ENCODE results near the gene TMA7.
A peak's percentile ranks its signal among the peaks of the same experiment; 100 is the strongest.
"Not testable (repeated sequence)": the region's sequence is repeated elsewhere in the genome, so short reads cannot be mapped to it uniquely, and the experiment has no call there.

Gene TMA7

GRCh38 chr3:48468329-48468731, 28.3 kb downstream of the TMA7 start:
- DNase-seq (ENCODE audit: low spot score) = no peak

GRCh38 chr3:48469046-48469915, 29.2 kb downstream of the TMA7 start:
- no peak for DNase-seq (ENCODE audit: low spot score)

- no peak for DNase-seq (ENCODE audit: low spot score)
Observed at GRCh38 chr3:48470286-48470685, 30.2 kb downstream of the TMA7 start.

GRCh38 chr3:48472673-48472922, 32.5 kb downstream of the TMA7 start:
- DNase-seq (ENCODE audit: low spot score) = no peak

GRCh38 chr3:48472923-48473616, 33.0 kb downstream of the TMA7 start:
- DNase-seq (ENCODE audit: low spot score) = peak; percentile 89

GRCh38 chr3:48473617-48473952, 33.5 kb downstream of the TMA7 start:
- DNase-seq (ENCODE audit: low spot score) = no peak

- not testable (repeated sequence) for DNase-seq (ENCODE audit: low spot score)
Observed at GRCh38 chr3:48474031-48474430, 34.0 kb downstream of the TMA7 start.

GRCh38 chr3:48474619-48475018, 34.6 kb downstream of the TMA7 start:
- DNase-seq (ENCODE audit: low spot score) = no peak

- DNase-seq (ENCODE audit: low spot score) = no peak
Observed at GRCh38 chr3:48475188-48475587, 35.1 kb downstream of the TMA7 start.

- DNase-seq (ENCODE audit: low spot score) = no peak
Observed at GRCh38 chr3:48476426-48477053, 36.5 kb downstream of the TMA7 start.

- DNase-seq (ENCODE audit: low spot score) = no peak
Observed at GRCh38 chr3:48477959-48478520, 38.0 kb downstream of the TMA7 start.

- no peak for DNase-seq (ENCODE audit: low spot score)
Observed at GRCh38 chr3:48478626-48479555, 38.8 kb downstream of the TMA7 start.

GRCh38 chr3:48480891-48481290, 40.8 kb downstream of the TMA7 start:
- DNase-seq (ENCODE audit: low spot score) = not testable (repeated sequence)

- DNase-seq (ENCODE audit: low spot score) = not testable (repeated sequence)
Observed at GRCh38 chr3:48482822-48483221, 42.8 kb downstream of the TMA7 start.

- DNase-seq (ENCODE audit: low spot score) = no peak
Observed at GRCh38 chr3:48486952-48487351, 46.9 kb downstream of the TMA7 start.

- no peak for DNase-seq (ENCODE audit: low spot score)
Observed at GRCh38 chr3:48492461-48493202, 52.6 kb downstream of the TMA7 start.

GRCh38 chr3:48493203-48493501, 53.1 kb downstream of the TMA7 start:
- DNase-seq (ENCODE audit: low spot score) = no peak

Measured in GM03348 (cell line).